Activated naive CD4-positive, alpha-beta T cell treated with anti-CD3 and anti-CD28 coated beads, Interleukin-2, amount 50 U/mL, for 24 hours (primary cell): Measurements from ENCODE around the gene CNKSR3.

ENCODE experiments used
- H3K27ac Mint-ChIP-seq: one replicate; pipeline ENCODE4 v1.8.0; 2021; ENCODE audit warnings: mild to moderate bottlenecking, mixed read lengths
- H3K27me3 Mint-ChIP-seq: one replicate; pipeline ENCODE4 v1.8.0; 2021; ENCODE audit warnings: mixed read lengths
- H3K36me3 Mint-ChIP-seq: one replicate; pipeline ENCODE4 v1.8.0; 2021; ENCODE audit warnings: mixed read lengths
- H3K4me1 Mint-ChIP-seq: one replicate; pipeline ENCODE4 v1.8.0; 2021; ENCODE audit warnings: mixed read lengths
- H3K4me3 Mint-ChIP-seq: one replicate; pipeline ENCODE4 v1.8.0; 2021; ENCODE audit warnings: mild to moderate bottlenecking, mixed read lengths
- H3K9me3 Mint-ChIP-seq: one replicate; pipeline ENCODE4 v1.8.0; 2021; ENCODE audit warnings: mixed read lengths

CNKSR3 gene

GRCh38 chr6:154386848-154387717 lies 123.4 kb downstream of the CNKSR3 start:
- H3K4me3 Mint-ChIP-seq = no peak overlapping the region
- no peaks in the 10 kb centered on the region for H3K9me3 Mint-ChIP-seq
- no peaks in the 10 kb centered on the region for H3K4me1 Mint-ChIP-seq
- H3K27ac Mint-ChIP-seq = no peak overlapping the region
- H3K27me3 Mint-ChIP-seq = peaks cover 4% of the 10 kb centered on the region
- H3K36me3 Mint-ChIP-seq = no peaks in the 10 kb centered on the region

GRCh38 chr6:154384191-154384590 lies 126.3 kb downstream of the CNKSR3 start:
- H3K27ac Mint-ChIP-seq = no peak overlapping the region

GRCh38 chr6:154383273-154383672 lies 127.2 kb downstream of the CNKSR3 start:
- no peak overlapping the region for H3K4me3 Mint-ChIP-seq
- peaks cover 2% of the 10 kb centered on the region for H3K27me3 Mint-ChIP-seq
- H3K4me1 Mint-ChIP-seq = no peaks in the 10 kb centered on the region
- H3K9me3 Mint-ChIP-seq = no peaks in the 10 kb centered on the region
- H3K36me3 Mint-ChIP-seq = no peaks in the 10 kb centered on the region
- H3K27ac Mint-ChIP-seq = no peak overlapping the region

More at GRCh38 chr6:154384191-154384590, 126.3 kb downstream of the CNKSR3 start:
- no peaks in the 10 kb centered on the region for H3K36me3 Mint-ChIP-seq
- H3K27me3 Mint-ChIP-seq = peaks cover 2% of the 10 kb centered on the region
- H3K4me1 Mint-ChIP-seq = no peaks in the 10 kb centered on the region
- no peaks in the 10 kb centered on the region for H3K9me3 Mint-ChIP-seq
- no peak overlapping the region for H3K4me3 Mint-ChIP-seq

GRCh38 chr6:154382740-154383139 lies 127.7 kb downstream of the CNKSR3 start:
- Mint-ChIP-seq H3K9me3 (no peaks in the 10 kb centered on the region), H3K27me3 (peaks cover 2% of the 10 kb centered on the region), H3K27ac (no peak overlapping the region), H3K4me1 (no peaks in the 10 kb centered on the region), H3K36me3 (no peaks in the 10 kb centered on the region), H3K4me3 (no peak overlapping the region)

- H3K27ac Mint-ChIP-seq = no peak overlapping the region
- no peak overlapping the region for H3K4me3 Mint-ChIP-seq
- H3K4me1 Mint-ChIP-seq = no peaks in the 10 kb centered on the region
- H3K9me3 Mint-ChIP-seq = no peaks in the 10 kb centered on the region
- no peaks in the 10 kb centered on the region for H3K36me3 Mint-ChIP-seq
- no peaks in the 10 kb centered on the region for H3K27me3 Mint-ChIP-seq
These were observed 128.9 kb downstream of the CNKSR3 start for GRCh38 chr6:154381548-154381947.

GRCh38 chr6:154380741-154381140 lies 129.7 kb downstream of the CNKSR3 start:
- no peaks in the 10 kb centered on the region for H3K4me1 Mint-ChIP-seq
- no peaks in the 10 kb centered on the region for H3K36me3 Mint-ChIP-seq
- no peaks in the 10 kb centered on the region for H3K27me3 Mint-ChIP-seq
- no peak overlapping the region for H3K4me3 Mint-ChIP-seq
- no peaks in the 10 kb centered on the region for H3K9me3 Mint-ChIP-seq
- no peak overlapping the region for H3K27ac Mint-ChIP-seq

GRCh38 chr6:154379585-154379984 lies 130.9 kb downstream of the CNKSR3 start:
- H3K4me1 Mint-ChIP-seq = no peaks in the 10 kb centered on the region
- H3K4me3 Mint-ChIP-seq = no peak overlapping the region
- H3K9me3 Mint-ChIP-seq = no peaks in the 10 kb centered on the region
- no peaks in the 10 kb centered on the region for H3K27me3 Mint-ChIP-seq
- no peaks in the 10 kb centered on the region for H3K36me3 Mint-ChIP-seq
- H3K27ac Mint-ChIP-seq = no peak overlapping the region

- Mint-ChIP-seq H3K4me3 (no peak overlapping the region), H3K27ac (peak overlapping the region; percentile 36), H3K36me3 (no peaks in the 10 kb centered on the region), H3K27me3 (no peaks in the 10 kb centered on the region), H3K9me3 (no peaks in the 10 kb centered on the region), H3K4me1 (no peaks in the 10 kb centered on the region)
These were observed 132.0 kb downstream of the CNKSR3 start for GRCh38 chr6:154378518-154378917.

- Mint-ChIP-seq H3K9me3 (no peaks in the 10 kb centered on the region), H3K27ac (no peak overlapping the region), H3K27me3 (no peaks in the 10 kb centered on the region), H3K36me3 (no peaks in the 10 kb centered on the region), H3K4me3 (no peak overlapping the region), H3K4me1 (no peaks in the 10 kb centered on the region)
These were observed 132.8 kb downstream of the CNKSR3 start for GRCh38 chr6:154377726-154378125.

GRCh38 chr6:154373971-154374370 lies 136.5 kb downstream of the CNKSR3 start:
- no peak overlapping the region for H3K27ac Mint-ChIP-seq
- no peak overlapping the region for H3K4me3 Mint-ChIP-seq
- H3K4me1 Mint-ChIP-seq = peaks cover 13% of the 10 kb centered on the region
- no peaks in the 10 kb centered on the region for H3K27me3 Mint-ChIP-seq
- H3K9me3 Mint-ChIP-seq = no peaks in the 10 kb centered on the region
- H3K36me3 Mint-ChIP-seq = no peaks in the 10 kb centered on the region

GRCh38 chr6:154371281-154371680 lies 139.2 kb downstream of the CNKSR3 start:
- Mint-ChIP-seq H3K27ac (no peak overlapping the region), H3K9me3 (no peaks in the 10 kb centered on the region), H3K27me3 (no peaks in the 10 kb centered on the region), H3K4me3 (no peak overlapping the region), H3K4me1 (peaks cover 21% of the 10 kb centered on the region), H3K36me3 (no peaks in the 10 kb centered on the region)

GRCh38 chr6:154370545-154370944 lies 139.9 kb downstream of the CNKSR3 start:
- Mint-ChIP-seq H3K27me3 (no peaks in the 10 kb centered on the region), H3K27ac (no peak overlapping the region), H3K4me3 (no peak overlapping the region), H3K36me3 (no peaks in the 10 kb centered on the region), H3K9me3 (no peaks in the 10 kb centered on the region), H3K4me1 (peaks cover 21% of the 10 kb centered on the region)

GRCh38 chr6:154367839-154368695 lies 142.4 kb downstream of the CNKSR3 start:
- Mint-ChIP-seq H3K4me1 (peaks cover 21% of the 10 kb centered on the region), H3K9me3 (no peaks in the 10 kb centered on the region), H3K27me3 (no peaks in the 10 kb centered on the region), H3K4me3 (no peak overlapping the region), H3K27ac (no peak overlapping the region), H3K36me3 (no peaks in the 10 kb centered on the region)

GRCh38 chr6:154367336-154367735 lies 143.1 kb downstream of the CNKSR3 start:
- no peak overlapping the region for H3K27ac Mint-ChIP-seq
- no peaks in the 10 kb centered on the region for H3K27me3 Mint-ChIP-seq
- no peak overlapping the region for H3K4me3 Mint-ChIP-seq
- H3K36me3 Mint-ChIP-seq = no peaks in the 10 kb centered on the region
- no peaks in the 10 kb centered on the region for H3K9me3 Mint-ChIP-seq
- H3K4me1 Mint-ChIP-seq = peaks cover 21% of the 10 kb centered on the region

GRCh38 chr6:154363821-154364220 lies 146.7 kb downstream of the CNKSR3 start:
- Mint-ChIP-seq H3K27ac (no peak overlapping the region), H3K9me3 (no peaks in the 10 kb centered on the region), H3K4me1 (peaks cover 24% of the 10 kb centered on the region), H3K27me3 (no peaks in the 10 kb centered on the region), H3K36me3 (no peaks in the 10 kb centered on the region), H3K4me3 (no peak overlapping the region)

- no peak overlapping the region for H3K27ac Mint-ChIP-seq
These were observed 149.0 kb downstream of the CNKSR3 start for GRCh38 chr6:154361476-154361875.

More at GRCh38 chr6:154361476-154361875, 149.0 kb downstream of the CNKSR3 start:
- Mint-ChIP-seq H3K36me3 (no peaks in the 10 kb centered on the region), H3K27me3 (no peaks in the 10 kb centered on the region), H3K4me3 (no peak overlapping the region), H3K9me3 (no peaks in the 10 kb centered on the region), H3K4me1 (peaks cover 28% of the 10 kb centered on the region)
